ENCODE data around the gene ASCC1. TPM values are rescaled to one million over a fixed set of nuclear protein-coding genes. Genes with fewer than 3 reads are reported as not detected.

The ASCC1 gene
- total RNA-seq, 1 donor from 2014 or later = 33.3 TPM

- no peaks in the 10 kb centered on the region for H3K4me1 Mint-ChIP-seq (ENCODE audit: low read depth, unreplicated experiment)
- H3K4me3 Mint-ChIP-seq (ENCODE audit: unreplicated experiment) = no peak overlapping the region
- H3K27me3 Mint-ChIP-seq (ENCODE audit: unreplicated experiment) = no peaks in the 10 kb centered on the region
- no peak for TF ChIP-seq CTCF (IDR thresholded peaks at IDR 0.05; ENCODE audit: partially characterized antibody, unreplicated experiment)
- DNase-seq = no peak
- H3K27ac Mint-ChIP-seq (ENCODE audit: unreplicated experiment) = no peak overlapping the region
- no peaks in the 10 kb centered on the region for H3K9me3 Mint-ChIP-seq (ENCODE audit: unreplicated experiment)
- H3K36me3 Mint-ChIP-seq (ENCODE audit: unreplicated experiment) = no peaks in the 10 kb centered on the region
Observed at GRCh38 chr10:72206511-72207229, 9.4 kb downstream of the ASCC1 start.

- no peaks in the 10 kb centered on the region for H3K27me3 Mint-ChIP-seq (ENCODE audit: unreplicated experiment)
- H3K36me3 Mint-ChIP-seq (ENCODE audit: unreplicated experiment) = no peaks in the 10 kb centered on the region
- no peak for TF ChIP-seq CTCF (IDR thresholded peaks at IDR 0.05; ENCODE audit: partially characterized antibody, unreplicated experiment)
- H3K9me3 Mint-ChIP-seq (ENCODE audit: unreplicated experiment) = no peaks in the 10 kb centered on the region
- no peaks in the 10 kb centered on the region for H3K4me1 Mint-ChIP-seq (ENCODE audit: low read depth, unreplicated experiment)
- H3K4me3 Mint-ChIP-seq (ENCODE audit: unreplicated experiment) = no peak overlapping the region
- H3K27ac Mint-ChIP-seq (ENCODE audit: unreplicated experiment) = no peak overlapping the region
- no peak for DNase-seq
Observed at GRCh38 chr10:72204724-72205123, 11.4 kb downstream of the ASCC1 start.

DNA sequence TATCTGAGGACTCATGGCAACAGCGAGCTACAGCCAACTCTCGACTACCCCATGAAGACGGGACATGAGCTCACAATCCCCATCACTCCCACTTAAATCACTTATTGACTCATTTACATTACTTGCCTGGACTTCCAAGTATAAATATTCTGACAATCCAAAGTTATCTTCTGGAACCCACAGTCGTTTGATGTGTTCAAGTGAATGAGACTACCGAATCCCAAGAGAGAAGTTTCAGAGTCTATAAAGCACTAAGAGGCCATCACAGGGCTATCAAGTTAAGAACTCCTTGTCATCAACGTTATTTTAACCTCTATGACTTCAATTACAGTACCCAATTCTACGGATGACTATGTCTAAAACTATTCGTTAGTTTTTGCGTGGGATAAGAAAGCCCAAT lies 11.8 kb downstream of the ASCC1 start:
- Mint-ChIP-seq H3K27ac (ENCODE audit: unreplicated experiment) (no peak overlapping the region), H3K4me1 (ENCODE audit: low read depth, unreplicated experiment) (no peaks in the 10 kb centered on the region), H3K4me3 (ENCODE audit: unreplicated experiment) (no peak overlapping the region), H3K36me3 (ENCODE audit: unreplicated experiment) (no peaks in the 10 kb centered on the region), H3K27me3 (ENCODE audit: unreplicated experiment) (peaks cover 1% of the 10 kb centered on the region), H3K9me3 (ENCODE audit: unreplicated experiment) (no peaks in the 10 kb centered on the region)
- no peak for TF ChIP-seq CTCF (IDR thresholded peaks at IDR 0.05; ENCODE audit: partially characterized antibody, unreplicated experiment)
- DNase-seq = no peak

- Mint-ChIP-seq H3K27me3 (ENCODE audit: unreplicated experiment) (peaks cover 1% of the 10 kb centered on the region), H3K27ac (ENCODE audit: unreplicated experiment) (no peak overlapping the region), H3K4me3 (ENCODE audit: unreplicated experiment) (no peak overlapping the region), H3K9me3 (ENCODE audit: unreplicated experiment) (no peaks in the 10 kb centered on the region), H3K4me1 (ENCODE audit: low read depth, unreplicated experiment) (no peaks in the 10 kb centered on the region), H3K36me3 (ENCODE audit: unreplicated experiment) (no peaks in the 10 kb centered on the region)
- no peak for TF ChIP-seq CTCF (IDR thresholded peaks at IDR 0.05; ENCODE audit: partially characterized antibody, unreplicated experiment)
- no peak for DNase-seq
Observed at GRCh38 chr10:72201293-72201692, 14.8 kb downstream of the ASCC1 start.

DNA sequence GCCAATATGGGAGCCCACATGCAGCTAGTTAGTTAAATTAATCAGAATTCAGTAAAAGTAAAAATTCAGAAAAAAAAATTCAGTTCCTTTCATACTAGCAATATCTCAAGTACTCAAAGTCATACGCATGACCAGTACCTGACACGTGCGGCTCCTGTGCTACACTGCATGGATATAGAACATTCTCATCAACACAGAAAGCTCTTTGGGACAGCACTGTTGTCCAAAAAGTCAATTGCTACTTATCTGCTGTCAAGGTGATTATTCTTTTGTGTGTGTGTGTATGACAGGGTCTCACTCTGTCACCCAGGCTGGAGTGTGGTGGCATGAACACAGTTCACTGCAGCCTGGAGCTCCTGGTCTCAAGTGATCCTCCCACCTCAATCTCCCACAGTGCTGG lies 15.2 kb downstream of the ASCC1 start:
- H3K4me1 Mint-ChIP-seq (ENCODE audit: low read depth, unreplicated experiment) = no peaks in the 10 kb centered on the region
- H3K4me3 Mint-ChIP-seq (ENCODE audit: unreplicated experiment) = no peak overlapping the region
- DNase-seq = no peak
- peaks cover 1% of the 10 kb centered on the region for H3K27me3 Mint-ChIP-seq (ENCODE audit: unreplicated experiment)
- no peak for TF ChIP-seq CTCF (IDR thresholded peaks at IDR 0.05; ENCODE audit: partially characterized antibody, unreplicated experiment)
- H3K9me3 Mint-ChIP-seq (ENCODE audit: unreplicated experiment) = no peaks in the 10 kb centered on the region
- H3K36me3 Mint-ChIP-seq (ENCODE audit: unreplicated experiment) = no peaks in the 10 kb centered on the region
- H3K27ac Mint-ChIP-seq (ENCODE audit: unreplicated experiment) = no peak overlapping the region

Data from glutamatergic neuron (in vitro differentiated cells).